Esophagus muscularis mucosa (tissue), 4 donors: ENCODE results near the gene VDR.

Experiments used
- EP300 ChIP-seq: sonication (generic); formaldehyde crosslinking; IDR thresholded peaks from one replicate; pipeline ENCODE4 v1.6.1; 2017; ENCODE audit warnings: antibody characterized with exemption
- POLR2A ChIP-seq: fragments of 450-650 bp; IDR thresholded peaks from one replicate; pipeline ENCODE4 v1.6.1; 2017; ENCODE audit warnings: antibody characterized with exemption, moderate library complexity, mild to moderate bottlenecking, low read depth
- POLR2AphosphoS5 ChIP-seq, 2 donors: sonication (generic); formaldehyde crosslinking; IDR thresholded peaks; one replicate each; pipeline ENCODE4 v1.6.1; 2017; ENCODE audit warnings: antibody characterized with exemption in 2 of 2
- TF ChIP-seq, protein P1 (sequence below), 3 experiments: fragments of 200-600 bp in 2 of 3; fragments of 450-650 bp in 1 of 3; sonication (generic) in 2 of 3; IDR thresholded peaks; one replicate each; pipeline ENCODE4 v1.5.1; 2017 to 2019; ENCODE audit warnings: antibody characterized with exemption in 3 of 3, mild to moderate bottlenecking in 2 of 3, moderate library complexity in 1 of 3

DNA sequence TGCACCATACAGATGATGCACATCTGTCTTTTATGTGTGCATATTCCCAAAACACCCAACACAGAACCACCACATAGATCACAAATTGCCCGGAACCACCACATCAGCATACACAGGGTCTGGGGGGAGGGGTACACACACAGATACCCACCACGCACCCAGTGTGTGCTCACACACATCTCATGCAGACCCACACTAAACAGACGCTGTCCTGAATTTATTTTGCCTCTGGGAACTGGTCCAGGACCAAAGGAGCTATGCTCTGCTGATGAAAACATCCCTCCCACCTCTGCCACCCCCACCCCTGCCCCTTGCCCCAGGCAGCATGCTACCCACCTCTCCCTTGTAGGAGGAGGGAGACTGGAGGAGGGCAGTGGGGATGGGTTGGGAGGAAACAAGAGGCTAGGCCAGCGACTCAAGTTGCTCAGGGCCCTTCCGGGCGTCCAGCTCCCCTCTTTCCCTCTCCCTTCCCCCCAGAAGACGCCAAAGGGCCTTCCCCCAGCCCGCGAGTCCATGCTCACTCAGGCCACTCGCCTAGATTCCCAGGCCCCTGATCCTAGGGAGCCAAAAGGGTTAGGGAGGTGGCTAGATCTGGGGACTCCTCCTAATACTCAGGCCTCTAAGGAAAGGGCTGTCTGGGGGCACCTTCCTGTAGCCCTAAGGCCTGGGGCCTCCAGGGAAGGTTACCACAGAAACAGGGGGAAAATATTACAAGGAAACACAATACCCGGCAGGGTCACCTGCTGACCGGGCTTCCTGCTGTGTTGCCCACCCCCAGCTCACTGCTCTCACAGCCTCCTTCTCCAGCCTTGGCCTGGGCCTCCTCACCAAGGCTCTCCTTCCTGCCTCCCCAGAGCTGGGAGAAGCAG lies 88.2 kb downstream of the VDR start:
- TF ChIP-seq, protein P1, sequence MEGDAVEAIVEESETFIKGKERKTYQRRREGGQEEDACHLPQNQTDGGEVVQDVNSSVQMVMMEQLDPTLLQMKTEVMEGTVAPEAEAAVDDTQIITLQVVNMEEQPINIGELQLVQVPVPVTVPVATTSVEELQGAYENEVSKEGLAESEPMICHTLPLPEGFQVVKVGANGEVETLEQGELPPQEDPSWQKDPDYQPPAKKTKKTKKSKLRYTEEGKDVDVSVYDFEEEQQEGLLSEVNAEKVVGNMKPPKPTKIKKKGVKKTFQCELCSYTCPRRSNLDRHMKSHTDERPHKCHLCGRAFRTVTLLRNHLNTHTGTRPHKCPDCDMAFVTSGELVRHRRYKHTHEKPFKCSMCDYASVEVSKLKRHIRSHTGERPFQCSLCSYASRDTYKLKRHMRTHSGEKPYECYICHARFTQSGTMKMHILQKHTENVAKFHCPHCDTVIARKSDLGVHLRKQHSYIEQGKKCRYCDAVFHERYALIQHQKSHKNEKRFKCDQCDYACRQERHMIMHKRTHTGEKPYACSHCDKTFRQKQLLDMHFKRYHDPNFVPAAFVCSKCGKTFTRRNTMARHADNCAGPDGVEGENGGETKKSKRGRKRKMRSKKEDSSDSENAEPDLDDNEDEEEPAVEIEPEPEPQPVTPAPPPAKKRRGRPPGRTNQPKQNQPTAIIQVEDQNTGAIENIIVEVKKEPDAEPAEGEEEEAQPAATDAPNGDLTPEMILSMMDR (IDR thresholded peaks at IDR 0.05): no peak
- no peak for TF ChIP-seq POLR2AphosphoS5 (IDR thresholded peaks at IDR 0.05)
- no peak for TF ChIP-seq POLR2A
- TF ChIP-seq EP300: no peak
